ENCODE data around the gene ARHGAP42. TPM values are rescaled to one million over a fixed set of nuclear protein-coding genes. Genes with fewer than 3 reads are reported as not detected.
"Not testable (repeated sequence)": the region's sequence is repeated elsewhere in the genome, so short reads cannot be mapped to it uniquely, and the experiment has no call there.

Gene ARHGAP42
- total RNA-seq, 4 donors from 2014 or later: 7.6 to 22.2 (median 14.6) TPM

DNA sequence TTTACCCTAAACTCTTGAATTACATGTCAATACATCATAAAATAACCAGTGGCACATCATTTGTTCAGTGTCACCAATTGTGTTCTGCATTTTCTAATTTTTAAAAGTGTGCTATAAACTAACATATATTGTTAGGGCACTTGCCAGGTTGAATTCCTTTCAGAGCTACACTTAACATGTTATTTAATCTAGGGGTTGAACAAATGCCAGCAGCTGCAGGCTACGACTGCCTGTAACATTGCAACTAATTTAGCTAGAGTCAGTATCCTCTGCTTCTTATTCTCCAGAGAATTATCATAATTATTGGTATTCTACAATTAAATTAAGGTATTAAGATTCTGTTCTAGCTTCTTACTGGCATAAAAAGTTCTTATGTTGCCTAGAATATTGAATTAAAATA lies 46.4 kb upstream of the ARHGAP42 start:
- no peak overlapping the region for H3K4me3 ChIP-seq (ENCODE audit: low read depth, poor library complexity, severe bottlenecking)
- no peak for DNase-seq (ENCODE audit: low spot score in 2 of 2)
- 33 to 34% methylated on average over 1 of the region's 1 CpG for WGBS, 2 donors
- intact Hi-C loops (cut with DNase I; ENCODE audit: low total_unique reads): no loop called here
- TF ChIP-seq, protein P1, sequence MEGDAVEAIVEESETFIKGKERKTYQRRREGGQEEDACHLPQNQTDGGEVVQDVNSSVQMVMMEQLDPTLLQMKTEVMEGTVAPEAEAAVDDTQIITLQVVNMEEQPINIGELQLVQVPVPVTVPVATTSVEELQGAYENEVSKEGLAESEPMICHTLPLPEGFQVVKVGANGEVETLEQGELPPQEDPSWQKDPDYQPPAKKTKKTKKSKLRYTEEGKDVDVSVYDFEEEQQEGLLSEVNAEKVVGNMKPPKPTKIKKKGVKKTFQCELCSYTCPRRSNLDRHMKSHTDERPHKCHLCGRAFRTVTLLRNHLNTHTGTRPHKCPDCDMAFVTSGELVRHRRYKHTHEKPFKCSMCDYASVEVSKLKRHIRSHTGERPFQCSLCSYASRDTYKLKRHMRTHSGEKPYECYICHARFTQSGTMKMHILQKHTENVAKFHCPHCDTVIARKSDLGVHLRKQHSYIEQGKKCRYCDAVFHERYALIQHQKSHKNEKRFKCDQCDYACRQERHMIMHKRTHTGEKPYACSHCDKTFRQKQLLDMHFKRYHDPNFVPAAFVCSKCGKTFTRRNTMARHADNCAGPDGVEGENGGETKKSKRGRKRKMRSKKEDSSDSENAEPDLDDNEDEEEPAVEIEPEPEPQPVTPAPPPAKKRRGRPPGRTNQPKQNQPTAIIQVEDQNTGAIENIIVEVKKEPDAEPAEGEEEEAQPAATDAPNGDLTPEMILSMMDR (IDR thresholded peaks at IDR 0.05): no peak
- no peak for TF ChIP-seq POLR2A (IDR thresholded peaks at IDR 0.05)

DNA sequence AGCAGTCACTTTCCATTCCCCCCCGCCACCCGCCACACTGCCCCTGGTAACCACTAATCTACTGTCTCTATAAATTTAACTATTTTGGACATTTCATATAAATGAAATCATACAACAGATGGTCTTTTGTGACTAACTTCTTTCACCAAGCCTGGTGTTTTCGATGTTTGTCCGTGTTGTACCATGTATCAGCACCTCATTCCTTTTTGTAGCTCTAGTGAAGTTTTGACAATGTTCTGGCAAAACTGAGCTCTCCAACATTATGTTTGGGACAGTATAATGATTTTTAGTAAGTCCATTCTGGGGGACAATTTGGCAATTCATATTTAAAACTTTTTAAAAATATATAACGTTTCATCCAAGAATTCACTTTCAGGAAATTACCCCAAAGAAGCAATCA lies 45.6 kb upstream of the ARHGAP42 start:
- 87 to 96% methylated on average over 5 of the region's 5 CpGs for WGBS, 2 donors
- intact Hi-C loops (cut with DNase I; ENCODE audit: low total_unique reads): no loop called here
- TF ChIP-seq, protein P1 (IDR thresholded peaks at IDR 0.05): no peak
- no peak for TF ChIP-seq POLR2A (IDR thresholded peaks at IDR 0.05)
- no peak for DNase-seq (ENCODE audit: low spot score in 2 of 2)
- no peak overlapping the region for H3K4me3 ChIP-seq (ENCODE audit: low read depth, poor library complexity, severe bottlenecking)

DNA sequence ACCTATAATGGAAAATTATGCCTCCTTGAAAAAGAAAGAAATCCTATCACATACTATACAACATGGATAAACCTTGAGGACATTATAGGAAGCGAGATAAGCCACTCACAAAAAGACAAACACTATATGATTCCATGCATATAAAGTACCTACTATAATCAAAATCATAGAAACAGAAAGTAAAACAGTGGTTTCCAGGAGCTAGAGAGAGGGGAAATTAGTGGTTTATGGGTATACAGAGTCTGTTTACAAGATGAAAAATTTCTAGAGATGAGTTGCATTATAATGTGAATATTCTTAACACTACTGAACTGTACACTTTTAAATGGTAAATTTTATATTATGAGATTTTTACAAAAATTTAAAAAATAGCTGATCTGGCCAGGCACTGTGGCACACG lies 40.5 kb upstream of the ARHGAP42 start:
- DNase-seq (ENCODE audit: low spot score in 2 of 2): no peak
- H3K4me3 ChIP-seq (ENCODE audit: low read depth, poor library complexity, severe bottlenecking): no peak overlapping the region
- no peak for TF ChIP-seq POLR2A (IDR thresholded peaks at IDR 0.05)
- TF ChIP-seq, protein P1 (IDR thresholded peaks at IDR 0.05): no peak
- intact Hi-C loops (cut with DNase I; ENCODE audit: low total_unique reads): no loop called here
- 76 to 94% methylated on average over 2 of the region's 2 CpGs for WGBS, 2 donors

DNA sequence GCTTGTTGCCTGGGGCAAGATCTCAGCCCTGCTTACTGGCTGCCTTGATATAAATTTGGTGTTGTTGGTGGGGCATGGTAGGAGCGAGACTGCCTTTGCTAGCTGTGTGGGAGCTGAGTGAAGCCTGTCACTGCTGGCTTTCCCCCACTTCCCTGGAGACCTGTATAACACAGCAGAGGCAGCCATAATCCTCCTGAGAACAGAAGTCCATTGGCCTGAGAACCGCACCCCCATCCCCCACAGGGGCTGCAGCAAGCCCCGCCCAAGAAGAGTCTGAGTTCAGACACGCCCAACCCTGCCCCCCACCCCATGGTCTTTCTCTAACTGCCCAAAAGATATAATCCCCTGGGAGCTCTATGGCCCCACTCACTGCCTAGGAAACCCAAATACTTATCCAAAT lies 39.2 kb upstream of the ARHGAP42 start:
- intact Hi-C loops (cut with DNase I; ENCODE audit: low total_unique reads): no loop called here
- 83 to 94% methylated on average over 4 of the region's 4 CpGs for WGBS, 2 donors
- H3K4me3 ChIP-seq (ENCODE audit: low read depth, poor library complexity, severe bottlenecking): no peak overlapping the region
- DNase-seq (ENCODE audit: low spot score in 2 of 2): no peak
- TF ChIP-seq POLR2A (IDR thresholded peaks at IDR 0.05): no peak
- TF ChIP-seq, protein P1 (IDR thresholded peaks at IDR 0.05): no peak

DNA sequence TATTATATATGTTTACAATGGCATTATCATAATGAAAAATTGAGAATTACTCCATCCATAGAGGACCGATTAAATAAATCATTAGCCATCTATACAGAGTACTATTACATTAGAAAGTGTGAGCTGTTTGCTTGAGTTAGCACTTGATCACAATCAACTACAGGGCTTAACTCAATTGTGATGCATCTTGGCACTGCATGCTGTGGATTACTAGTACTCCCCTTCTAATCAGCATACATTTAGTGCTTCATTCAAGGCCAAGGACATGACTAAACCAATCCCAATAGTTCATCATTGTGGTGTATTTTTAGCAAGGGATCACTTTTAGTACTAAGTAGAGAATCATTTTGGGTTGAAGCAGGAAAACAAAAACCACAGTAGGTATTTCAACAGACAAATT lies 23.5 kb upstream of the ARHGAP42 start:
- intact Hi-C loops (cut with DNase I; ENCODE audit: low total_unique reads): no loop called here
- no peak for DNase-seq (ENCODE audit: low spot score in 2 of 2)
- no peak overlapping the region for H3K4me3 ChIP-seq (ENCODE audit: low read depth, poor library complexity, severe bottlenecking)
- TF ChIP-seq POLR2A (IDR thresholded peaks at IDR 0.05): no peak
- TF ChIP-seq, protein P1 (IDR thresholded peaks at IDR 0.05): no peak
- 86 to 90% methylated on average over 1 of the region's 1 CpG for WGBS, 2 donors

DNA sequence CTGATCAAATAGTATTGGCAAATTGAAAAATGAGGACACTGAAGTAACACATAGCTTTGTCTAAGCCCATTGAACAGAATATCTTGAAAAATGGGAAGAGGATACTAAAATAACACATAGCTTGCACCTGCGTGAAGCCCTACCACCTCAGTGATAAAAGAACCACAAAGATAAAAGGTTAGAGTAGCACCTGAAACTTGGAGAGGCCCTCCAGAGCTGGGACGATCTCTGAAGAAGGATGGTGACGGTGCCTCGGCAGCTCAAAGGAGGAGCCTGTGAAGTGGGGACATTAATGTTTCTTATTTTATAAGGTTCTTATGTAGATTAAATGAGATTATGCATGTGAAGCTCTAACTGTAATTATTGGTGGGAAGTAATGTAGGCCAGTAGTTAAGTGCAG lies 23.1 kb upstream of the ARHGAP42 start:
- DNase-seq (ENCODE audit: low spot score in 2 of 2): no peak
- 87 to 93% methylated on average over 4 of the region's 4 CpGs for WGBS, 2 donors
- no peak overlapping the region for H3K4me3 ChIP-seq (ENCODE audit: low read depth, poor library complexity, severe bottlenecking)
- intact Hi-C loops (cut with DNase I; ENCODE audit: low total_unique reads): no loop called here
- no peak for TF ChIP-seq POLR2A (IDR thresholded peaks at IDR 0.05)
- TF ChIP-seq, protein P1 (IDR thresholded peaks at IDR 0.05): no peak

DNA sequence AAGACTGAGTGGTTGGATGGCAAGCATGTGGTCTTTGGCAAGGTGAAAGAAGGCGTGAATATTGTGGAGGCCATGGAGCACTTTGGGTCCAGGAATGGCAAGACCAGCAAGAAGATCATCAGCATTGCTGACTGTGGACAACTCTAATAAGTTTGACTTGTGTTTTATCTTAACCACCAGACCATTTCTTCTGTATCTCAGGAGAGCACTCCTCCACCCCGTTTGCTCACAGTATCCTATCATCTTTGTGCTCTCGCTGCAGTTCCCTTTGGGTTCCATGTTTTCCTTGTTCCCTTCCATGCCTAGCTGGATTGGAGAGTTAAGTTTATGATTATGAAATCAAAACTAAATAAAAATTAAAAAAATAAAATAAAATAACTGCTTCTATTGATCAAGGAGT lies 20.3 kb upstream of the ARHGAP42 start:
- DNase-seq (ENCODE audit: low spot score in 2 of 2); H3K4me3 ChIP-seq (ENCODE audit: low read depth, poor library complexity, severe bottlenecking); intact Hi-C loops (cut with DNase I; ENCODE audit: low total_unique reads): not testable (repeated sequence)
- WGBS, 2 donors: 90 to 93% methylated on average over 3 of the region's 3 CpGs
